Colonic mucosa (tissue), 4 donors: Measurements from ENCODE around the gene PLB1. TPM values are rescaled to one million over a fixed set of nuclear protein-coding genes. Genes with fewer than 3 reads are reported as not detected.
A peak's percentile ranks its signal among the peaks of the same experiment; 100 is the strongest.
"Not testable (repeated sequence)": the region's sequence is repeated elsewhere in the genome, so short reads cannot be mapped to it uniquely, and the experiment has no call there.

Experiments
- DNase-seq: peaks from one replicate; pipeline ENCODE4 v3.0.0-alpha.2; 2020
- H3K27ac ChIP-seq: fragments of 200-600 bp; one replicate; pipeline ENCODE4 v1.8.0; 2021
- H3K27me3 ChIP-seq: fragments of 200-600 bp; one replicate; pipeline ENCODE4 v1.8.0; 2021
- H3K36me3 ChIP-seq: fragments of 200-600 bp; one replicate; pipeline ENCODE4 v1.8.0; 2021
- H3K4me1 ChIP-seq: fragments of 200-600 bp; one replicate; pipeline ENCODE4 v1.8.0; 2021; ENCODE audit warnings: mild to moderate bottlenecking
- H3K4me3 ChIP-seq: fragments of 200-600 bp; one replicate; pipeline ENCODE4 v1.8.0; 2021
- H3K9ac ChIP-seq, 2 donors: one replicate each; pipeline ENCODE4 v1.7.0; 2013; ENCODE audit warnings: control low read depth in 2 of 2, low read depth in 2 of 2, low read length in 2 of 2
- H3K9me3 ChIP-seq: fragments of 200-600 bp; one replicate; pipeline ENCODE4 v1.8.0; 2021
- intact Hi-C: fragments of 100-400 bp; cut with DNase I; formaldehyde crosslinking; loops from one replicate; pipeline ENCODE4 v1.14.1; 2022
- total RNA-seq, 2 donors: library from RNA; stranded (reverse); fragmentation: NEBNext Ultra II Directional in 1 of 2; extraction: Animal tissue kit (Norgen Biotek cat#: 25700) in 1 of 2; gene quantifications; one replicate each; pipeline ENCODE4 v1.2.1, GENCODE V29; 2021
- TF ChIP-seq, protein P1 (sequence below): fragments of 200-600 bp; IDR thresholded peaks from one replicate; pipeline ENCODE4 v1.8.0; 2022; ENCODE audit warnings: antibody characterized with exemption, mild to moderate bottlenecking
- donor health status: healthy.
- donor health status: DM: no; HTN: no; CAD: no.
- donor health status: DM: no; HTN: no; CAD: no.

Gene PLB1
- total RNA-seq, 2 donors from 2014 or later, result 1.3 to 3.0 TPM

DNA sequence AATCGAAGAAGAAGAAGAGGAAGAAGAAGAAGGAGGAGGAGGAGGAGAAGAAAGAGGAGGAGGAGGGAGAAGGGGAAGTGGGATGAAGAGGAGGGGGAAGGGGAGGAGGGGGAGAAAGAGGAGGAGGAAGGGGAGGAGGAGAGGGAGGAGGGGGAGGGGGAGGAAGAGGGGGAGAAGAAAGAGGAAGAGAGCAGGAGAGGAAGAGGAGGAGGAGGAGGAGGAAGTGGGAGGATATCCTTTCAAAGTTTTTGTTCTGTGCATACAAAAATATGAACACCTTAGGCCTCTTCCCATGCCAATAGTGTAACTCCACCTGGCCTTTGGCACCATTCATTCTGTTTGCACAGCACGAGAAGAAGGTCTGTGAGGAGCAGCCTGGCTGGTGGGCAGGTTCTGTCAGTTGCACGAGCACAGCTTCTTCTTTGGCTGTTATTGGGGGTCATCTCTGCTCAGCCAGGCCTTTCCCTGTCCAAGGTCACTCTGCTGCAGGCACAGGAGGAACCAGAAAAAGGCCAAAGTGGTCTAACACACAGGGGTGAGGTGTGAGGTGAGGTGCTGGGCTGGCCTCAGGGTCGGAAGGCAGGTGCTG, 25.8 kb upstream of the PLB1 start:
- Histone ChIP-seq H3K4me3 (no peak overlapping the region), H3K9me3 (no peaks in the 10 kb centered on the region), H3K27ac (peak overlapping the region; percentile 17), H3K4me1 (peaks cover 6% of the 10 kb centered on the region), H3K27me3 (no peaks in the 10 kb centered on the region), H3K36me3 (no peaks in the 10 kb centered on the region), H3K9ac (no peak overlapping the region)
- peak; percentile 40 for DNase-seq
- intact Hi-C loops, result no loop called here
- TF ChIP-seq, protein P1, sequence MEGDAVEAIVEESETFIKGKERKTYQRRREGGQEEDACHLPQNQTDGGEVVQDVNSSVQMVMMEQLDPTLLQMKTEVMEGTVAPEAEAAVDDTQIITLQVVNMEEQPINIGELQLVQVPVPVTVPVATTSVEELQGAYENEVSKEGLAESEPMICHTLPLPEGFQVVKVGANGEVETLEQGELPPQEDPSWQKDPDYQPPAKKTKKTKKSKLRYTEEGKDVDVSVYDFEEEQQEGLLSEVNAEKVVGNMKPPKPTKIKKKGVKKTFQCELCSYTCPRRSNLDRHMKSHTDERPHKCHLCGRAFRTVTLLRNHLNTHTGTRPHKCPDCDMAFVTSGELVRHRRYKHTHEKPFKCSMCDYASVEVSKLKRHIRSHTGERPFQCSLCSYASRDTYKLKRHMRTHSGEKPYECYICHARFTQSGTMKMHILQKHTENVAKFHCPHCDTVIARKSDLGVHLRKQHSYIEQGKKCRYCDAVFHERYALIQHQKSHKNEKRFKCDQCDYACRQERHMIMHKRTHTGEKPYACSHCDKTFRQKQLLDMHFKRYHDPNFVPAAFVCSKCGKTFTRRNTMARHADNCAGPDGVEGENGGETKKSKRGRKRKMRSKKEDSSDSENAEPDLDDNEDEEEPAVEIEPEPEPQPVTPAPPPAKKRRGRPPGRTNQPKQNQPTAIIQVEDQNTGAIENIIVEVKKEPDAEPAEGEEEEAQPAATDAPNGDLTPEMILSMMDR, result no peak

DNA sequence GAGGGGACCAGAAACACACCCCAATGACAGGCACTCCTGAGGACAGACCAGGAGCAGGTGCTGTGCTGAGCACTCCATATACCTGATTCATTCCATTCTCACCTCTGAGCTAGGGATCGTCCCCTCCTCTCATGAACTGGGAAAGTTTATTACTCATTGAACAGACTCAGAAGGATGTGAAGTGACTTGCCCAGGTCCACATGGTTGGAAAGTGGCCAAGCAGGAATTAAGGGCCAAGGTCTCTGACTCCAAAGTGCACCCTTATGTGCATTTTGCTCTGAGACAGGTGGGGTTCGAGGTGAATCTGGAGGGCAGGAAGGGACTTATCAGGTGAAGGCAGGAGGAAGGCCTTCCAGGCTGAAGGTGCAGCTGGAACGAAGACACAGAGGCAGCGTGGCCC, 25.1 kb upstream of the PLB1 start:
- no peaks in the 10 kb centered on the region for H3K9me3 ChIP-seq
- DNase-seq, result peak; percentile 37
- peak overlapping the region; percentile 17 for H3K27ac ChIP-seq
- TF ChIP-seq, protein P1, result no peak
- peaks cover 6% of the 10 kb centered on the region for H3K4me1 ChIP-seq
- no peak overlapping the region for H3K9ac ChIP-seq
- no peak overlapping the region for H3K4me3 ChIP-seq
- intact Hi-C loops, result no loop called here
- H3K27me3 ChIP-seq, result no peaks in the 10 kb centered on the region
- H3K36me3 ChIP-seq, result no peaks in the 10 kb centered on the region

DNA sequence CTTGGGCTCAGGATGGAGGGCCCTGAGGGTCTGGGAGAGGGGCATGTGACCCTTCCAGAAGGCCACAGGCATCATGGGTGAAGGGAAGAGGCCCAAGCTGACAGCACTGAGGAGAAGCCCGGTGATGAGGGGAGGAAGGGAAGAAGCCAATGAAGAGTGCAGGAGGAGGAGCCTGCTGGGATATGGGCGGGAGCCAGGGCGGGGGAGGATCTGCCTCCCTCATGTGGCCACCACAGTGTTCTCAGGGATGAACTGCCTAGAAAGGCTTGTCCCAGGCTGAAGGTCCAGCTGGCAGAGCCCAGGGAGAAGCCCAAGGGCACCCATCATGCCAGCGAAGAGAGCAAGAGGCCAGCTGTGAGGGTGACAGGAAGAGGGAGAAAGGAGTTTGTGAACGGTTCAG, 24.6 kb upstream of the PLB1 start:
- no peak overlapping the region for H3K4me3 ChIP-seq
- TF ChIP-seq, protein P1, result no peak
- H3K9ac ChIP-seq, result no peak overlapping the region
- H3K4me1 ChIP-seq, result peaks cover 6% of the 10 kb centered on the region
- H3K9me3 ChIP-seq, result no peaks in the 10 kb centered on the region
- no peak overlapping the region for H3K27ac ChIP-seq
- intact Hi-C loops, result no loop called here
- H3K36me3 ChIP-seq, result no peaks in the 10 kb centered on the region
- no peak for DNase-seq
- no peaks in the 10 kb centered on the region for H3K27me3 ChIP-seq

DNA sequence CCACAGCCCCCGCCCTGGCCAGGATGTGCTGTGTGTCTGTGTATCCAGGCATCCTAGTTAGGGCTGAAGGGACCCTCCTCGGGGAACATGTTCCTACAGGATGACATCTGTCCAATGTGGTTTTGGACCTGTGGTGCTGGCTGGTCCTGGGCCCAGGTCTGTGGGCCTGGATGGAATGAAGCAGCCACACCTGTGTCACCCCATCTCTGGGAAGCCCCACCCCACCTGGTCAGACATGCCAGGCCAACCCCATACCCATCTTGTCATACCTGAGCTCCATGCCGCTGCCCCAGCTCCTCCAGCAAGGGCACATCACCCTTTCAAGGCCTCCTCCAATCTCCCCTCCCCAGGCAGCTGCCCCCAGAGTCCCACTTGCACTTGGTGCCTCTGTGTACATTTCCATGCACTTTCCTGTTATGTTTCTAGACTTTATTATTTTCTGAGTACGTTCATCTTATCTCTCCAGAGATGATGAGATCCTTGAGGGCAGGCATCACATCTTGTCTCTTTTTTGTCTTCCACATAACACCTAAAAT, 24.1 kb upstream of the PLB1 start:
- Histone ChIP-seq H3K27ac (no peak overlapping the region), H3K4me3 (no peak overlapping the region), H3K36me3 (no peaks in the 10 kb centered on the region), H3K4me1 (peaks cover 6% of the 10 kb centered on the region), H3K9ac (no peak overlapping the region), H3K27me3 (no peaks in the 10 kb centered on the region), H3K9me3 (no peaks in the 10 kb centered on the region)
- DNase-seq, result no peak
- TF ChIP-seq, protein P1, result no peak
- intact Hi-C loops, result no loop called here

DNA sequence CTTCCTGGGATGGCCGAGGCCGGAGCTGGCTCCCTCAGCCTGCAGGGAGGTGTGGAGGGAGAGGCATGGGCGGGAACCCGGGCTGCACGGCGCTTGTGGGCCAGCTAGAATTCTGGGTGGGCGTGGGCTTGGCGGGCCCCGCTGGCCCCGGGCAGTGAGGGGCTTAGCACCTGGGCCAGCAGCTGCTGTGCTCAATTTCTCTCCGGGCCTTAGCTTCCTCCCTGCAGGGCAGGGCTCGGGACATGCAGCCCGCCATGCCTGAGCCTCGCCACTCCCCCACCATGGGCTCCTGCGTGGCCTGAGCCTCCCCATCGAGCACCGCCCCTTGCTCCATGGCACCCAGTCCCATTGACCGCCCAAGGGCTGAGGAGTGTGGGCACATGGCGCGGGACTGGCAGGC, 23.2 kb upstream of the PLB1 start:
- H3K4me1 ChIP-seq, H3K4me3 ChIP-seq, H3K9ac ChIP-seq, DNase-seq, H3K27me3 ChIP-seq, H3K9me3 ChIP-seq, intact Hi-C loops, H3K27ac ChIP-seq, H3K36me3 ChIP-seq: not testable (repeated sequence)

DNA sequence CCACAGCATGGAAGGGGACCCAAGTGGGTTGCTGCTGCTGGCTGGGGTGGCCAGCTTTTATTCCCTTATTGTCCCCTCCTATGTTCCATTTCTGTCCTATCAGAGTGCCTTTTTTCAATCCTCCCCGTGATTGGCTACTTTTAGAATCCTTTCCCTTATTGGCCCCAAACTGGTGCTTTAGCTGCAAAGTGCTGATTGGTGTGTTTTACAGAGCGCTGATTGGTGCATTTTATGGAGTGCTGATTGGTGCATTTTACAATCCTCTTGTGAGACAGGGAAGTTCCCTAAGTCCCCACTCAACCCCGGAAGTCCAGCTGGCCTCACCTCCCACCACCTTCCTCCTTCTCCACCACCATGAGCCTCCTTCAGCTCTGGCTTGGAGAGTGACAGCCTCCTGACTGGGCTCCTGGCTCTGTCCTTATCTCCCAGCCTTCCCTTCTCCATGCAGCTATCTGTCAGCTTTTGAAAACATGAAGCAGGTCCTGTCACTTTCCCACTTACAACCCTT, 20.7 kb upstream of the PLB1 start:
- no peak overlapping the region for H3K9ac ChIP-seq
- TF ChIP-seq, protein P1, result no peak
- H3K36me3 ChIP-seq, result no peaks in the 10 kb centered on the region
- no peak overlapping the region for H3K4me3 ChIP-seq
- no peaks in the 10 kb centered on the region for H3K9me3 ChIP-seq
- H3K4me1 ChIP-seq, result peaks cover 6% of the 10 kb centered on the region
- intact Hi-C loops, result no loop called here
- no peak overlapping the region for H3K27ac ChIP-seq
- no peaks in the 10 kb centered on the region for H3K27me3 ChIP-seq
- DNase-seq, result no peak
